ENCODE measurements around the gene LCT. TPM values are rescaled to one million over a fixed set of nuclear protein-coding genes. Genes with fewer than 3 reads are reported as not detected.

The LCT gene
- total and polyA plus RNA-seq, 2 of the 4 experiments (the other 2 are of a cell fraction): under 0.01 TPM; not detected in 1

- in situ Hi-C loops (cut with MboI; ENCODE audit: low sequenced_read_pairs): no loop called here
- Histone ChIP-seq H3K4me3 (ENCODE audit: insufficient read depth, low read depth, low read length) (no peak overlapping the region), H3K56ac (ENCODE audit: extremely low read depth, insufficient read depth, low read length) (no peak overlapping the region), H4K91ac (ENCODE audit: insufficient read depth, low read depth, low read length) (no peak overlapping the region), H2BK120ac (ENCODE audit: low read depth, low read length) (no peak overlapping the region), H3K4ac (ENCODE audit: low read depth, low read length) (no peak overlapping the region), H3K9ac (ENCODE audit: low read depth, low read length) (no peak overlapping the region), H3K9me1 (ENCODE audit: insufficient read depth, low read length) (peaks cover 3% of the 10 kb centered on the region), H3K18ac (ENCODE audit: low read depth, low read length) (no peak overlapping the region), H3K27ac (ENCODE audit: insufficient read depth, low read length) (no peak overlapping the region), H3K14ac (replicated peaks; ENCODE audit: low read depth, low read length) (no peak overlapping the region), H2AK5ac (ENCODE audit: low read depth, low read length) (no peak overlapping the region), H4K20me1 (ENCODE audit: insufficient read depth, low read length) (no peaks in the 10 kb centered on the region), H3K23ac (ENCODE audit: low read depth, low read length) (no peak overlapping the region), H3K27me3 (ENCODE audit: control insufficient read depth, insufficient read depth, low read length) (no peaks in the 10 kb centered on the region), H4K5ac (ENCODE audit: low read depth, low read length) (no peak overlapping the region), H2BK20ac (ENCODE audit: low read depth, low read length) (no peak overlapping the region), H3K79me1 (ENCODE audit: low read depth in 1 of 2, low read length in 2 of 2) (no peaks in the 10 kb centered on the region), H3K4me2 (ENCODE audit: low read depth, low read length) (no peak overlapping the region), H2AK9ac (replicated peaks; ENCODE audit: low read depth, low read length, poor library complexity) (no peak overlapping the region), H2BK5ac (ENCODE audit: low read depth, low read length, poor library complexity, severe bottlenecking) (no peak overlapping the region), H3K36me3 (ENCODE audit: control insufficient read depth, insufficient read depth, low read length) (peaks cover 2% of the 10 kb centered on the region; the same call in 1 of the 2 replicates), H2BK15ac (ENCODE audit: low read depth, low read length) (no peak overlapping the region), H4K8ac (ENCODE audit: low read depth in 2 of 2, low read length in 2 of 2) (no peak overlapping the region), H2AFZ (replicated peaks; ENCODE audit: low read length, poor library complexity) (no peak overlapping the region), H3K4me1 (ENCODE audit: control insufficient read depth, insufficient read depth, low read length) (peaks cover 5% of the 10 kb centered on the region), H3K9me3 (ENCODE audit: control insufficient read depth, insufficient read depth, low read length) (no peaks in the 10 kb centered on the region)
- no peak for DNase-seq
- dilution Hi-C loops (cut with HindIII; ENCODE audit: low sequenced_read_pairs, unreplicated experiment): no loop called here
- ChIA-PET POLR2A (ENCODE audit: unreplicated experiment) (no interaction called here), CTCF (no interaction called here)
- TF ChIP-seq NFE2L2 (IDR thresholded peaks at IDR 0.05; ENCODE audit: low read depth, low read length): no peak
- TF ChIP-seq RAD21 (IDR thresholded peaks at IDR 0.05; ENCODE audit: low read length): no peak
- no peak for TF ChIP-seq POLR2A (IDR thresholded peaks at IDR 0.05; ENCODE audit: low read depth, low read length)
- TF ChIP-seq, protein P1, sequence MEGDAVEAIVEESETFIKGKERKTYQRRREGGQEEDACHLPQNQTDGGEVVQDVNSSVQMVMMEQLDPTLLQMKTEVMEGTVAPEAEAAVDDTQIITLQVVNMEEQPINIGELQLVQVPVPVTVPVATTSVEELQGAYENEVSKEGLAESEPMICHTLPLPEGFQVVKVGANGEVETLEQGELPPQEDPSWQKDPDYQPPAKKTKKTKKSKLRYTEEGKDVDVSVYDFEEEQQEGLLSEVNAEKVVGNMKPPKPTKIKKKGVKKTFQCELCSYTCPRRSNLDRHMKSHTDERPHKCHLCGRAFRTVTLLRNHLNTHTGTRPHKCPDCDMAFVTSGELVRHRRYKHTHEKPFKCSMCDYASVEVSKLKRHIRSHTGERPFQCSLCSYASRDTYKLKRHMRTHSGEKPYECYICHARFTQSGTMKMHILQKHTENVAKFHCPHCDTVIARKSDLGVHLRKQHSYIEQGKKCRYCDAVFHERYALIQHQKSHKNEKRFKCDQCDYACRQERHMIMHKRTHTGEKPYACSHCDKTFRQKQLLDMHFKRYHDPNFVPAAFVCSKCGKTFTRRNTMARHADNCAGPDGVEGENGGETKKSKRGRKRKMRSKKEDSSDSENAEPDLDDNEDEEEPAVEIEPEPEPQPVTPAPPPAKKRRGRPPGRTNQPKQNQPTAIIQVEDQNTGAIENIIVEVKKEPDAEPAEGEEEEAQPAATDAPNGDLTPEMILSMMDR (conservative IDR thresholded peaks at IDR 0.05; ENCODE audit: low read depth, low read length): no peak
- no peak for TF ChIP-seq SMC3 (IDR thresholded peaks at IDR 0.05; ENCODE audit: low read depth, low read length)
- no peak for TF ChIP-seq CEBPB (IDR thresholded peaks at IDR 0.05; ENCODE audit: low read depth, low read length)
- TF ChIP-seq MAFK (IDR thresholded peaks at IDR 0.05; ENCODE audit: low read depth, low read length): no peak
- TF ChIP-seq CHD1 (IDR thresholded peaks at IDR 0.05; ENCODE audit: low read depth, low read length): no peak
- TF ChIP-seq BHLHE40 (IDR thresholded peaks at IDR 0.05; ENCODE audit: low read depth, low read length): no peak
- no peak for TF ChIP-seq RCOR1 (IDR thresholded peaks at IDR 0.05; ENCODE audit: insufficient replicate concordance, low read length)
- TF ChIP-seq MAZ (IDR thresholded peaks at IDR 0.05; ENCODE audit: borderline replicate concordance, low read depth, low read length): no peak
- no peak for TF ChIP-seq USF2 (IDR thresholded peaks at IDR 0.05; ENCODE audit: low read depth, low read length)
- no peak for TF ChIP-seq FOS (IDR thresholded peaks at IDR 0.05; ENCODE audit: low read depth, low read length)
- no peak for ATAC-seq (ENCODE audit: low read depth)
- intact Hi-C loops (cut with micrococcal nuclease): no loop called here
- no CpG with 5 or more reads among the region's 3 CpGs for WGBS, 2 experiments (ENCODE audit: extremely low coverage in 2 of 2, insufficient read length in 1 of 2)
- BruUV-seq (replicated peaks): no TSS peak
These were observed 1.5 kb upstream of the LCT start for GRCh38 chr2:135838502-135838901.

All from IMR-90 (cell line).